Left lung (tissue), 10 donors: ENCODE results near the gene GPC3. TPM values are rescaled to one million over a fixed set of nuclear protein-coding genes. Genes with fewer than 3 reads are reported as not detected.

Source experiments
- ATAC-seq: fragments of 200-7000 bp; cut with Tn5 transposase; one replicate; pipeline ENCODE4 v1.9.1; 2020; ENCODE audit warnings: moderate library complexity
- DNase-seq, 4 donors: peaks; one replicate each; pipeline ENCODE4 v3.0.0-alpha.2; 2013 to 2020
- H3K27ac ChIP-seq, 2 donors: fragments of 200-600 bp; sonication (generic) in 1 of 2; one replicate each; pipeline versions ENCODE4 v1.5.0 to v1.8.0; 2020 to 2021
- H3K27me3 ChIP-seq, 2 donors: fragments of 200-600 bp; sonication (generic) in 1 of 2; one replicate each; pipeline versions ENCODE4 v1.5.0 to v1.8.0; 2020 to 2021
- H3K36me3 ChIP-seq, 2 donors: fragments of 200-600 bp; sonication (generic) in 1 of 2; one replicate each; pipeline versions ENCODE4 v1.5.0 to v1.8.0; 2020 to 2021
- H3K4me1 ChIP-seq, 2 donors: fragments of 200-600 bp; one replicate each; pipeline ENCODE4 v1.8.0; 2021
- H3K4me3 ChIP-seq, 2 donors: fragments of 200-600 bp; sonication (generic) in 1 of 2; one replicate each; pipeline versions ENCODE4 v1.5.0 to v1.8.0; 2020 to 2021; ENCODE audit warnings: mild to moderate bottlenecking in 1 of 2
- H3K9me3 ChIP-seq, 2 donors: fragments of 200-600 bp; sonication (generic) in 1 of 2; one replicate each; pipeline versions ENCODE4 v1.5.0 to v1.8.0; 2020 to 2021
- intact Hi-C, 2 donors: fragments of 100-400 bp; cut with DNase I; formaldehyde crosslinking; loops; one replicate each; pipeline versions ENCODE4 v1.11.2 to v1.14.2; 2022
- polyA plus RNA-seq, 6 donors: library from polyadenylated mRNA; unstranded; fragments of 120-200 nt; gene quantifications; one replicate each; pipeline ENCODE4 v1.2.1, GENCODE V29; 2013; ENCODE audit not compliant: insufficient read length in 6 of 6
- total RNA-seq, 2 donors: library from RNA; stranded (reverse); fragmentation: NEBNext Ultra II Directional; extraction: Animal tissue kit (Norgen Biotek cat#: 25700); gene quantifications; one replicate each; pipeline ENCODE4 v1.2.1, GENCODE V29; 2021
- TF ChIP-seq, protein P1 (sequence below), 2 donors: fragments of 200-600 bp; sonication (generic) in 1 of 2; IDR thresholded peaks; one replicate each; pipeline versions ENCODE4 v1.5.0 to v1.8.0; 2021; ENCODE audit warnings: antibody characterized with exemption in 2 of 2
- donor health status: DM: no; HTN: yes; CAD: no.
- donor health status: DM: no; HTN: no; CAD: no.

Gene GPC3
- total and polyA plus RNA-seq, 8 donors, result 42.1 to 581 (median 448) TPM

GRCh38 chrX:133538148-133538547, 447.2 kb downstream of the GPC3 start:
- Histone ChIP-seq H3K9me3 (no peaks in the 10 kb centered on the region), H3K4me1 (no peaks in the 10 kb centered on the region), H3K27ac (no peak overlapping the region), H3K36me3 (no peaks in the 10 kb centered on the region), H3K27me3 (no peaks in the 10 kb centered on the region), H3K4me3 (no peak overlapping the region)
- no peak for ATAC-seq
- DNase-seq, result no peak
- intact Hi-C loops, result no loop called here
- TF ChIP-seq, protein P1, sequence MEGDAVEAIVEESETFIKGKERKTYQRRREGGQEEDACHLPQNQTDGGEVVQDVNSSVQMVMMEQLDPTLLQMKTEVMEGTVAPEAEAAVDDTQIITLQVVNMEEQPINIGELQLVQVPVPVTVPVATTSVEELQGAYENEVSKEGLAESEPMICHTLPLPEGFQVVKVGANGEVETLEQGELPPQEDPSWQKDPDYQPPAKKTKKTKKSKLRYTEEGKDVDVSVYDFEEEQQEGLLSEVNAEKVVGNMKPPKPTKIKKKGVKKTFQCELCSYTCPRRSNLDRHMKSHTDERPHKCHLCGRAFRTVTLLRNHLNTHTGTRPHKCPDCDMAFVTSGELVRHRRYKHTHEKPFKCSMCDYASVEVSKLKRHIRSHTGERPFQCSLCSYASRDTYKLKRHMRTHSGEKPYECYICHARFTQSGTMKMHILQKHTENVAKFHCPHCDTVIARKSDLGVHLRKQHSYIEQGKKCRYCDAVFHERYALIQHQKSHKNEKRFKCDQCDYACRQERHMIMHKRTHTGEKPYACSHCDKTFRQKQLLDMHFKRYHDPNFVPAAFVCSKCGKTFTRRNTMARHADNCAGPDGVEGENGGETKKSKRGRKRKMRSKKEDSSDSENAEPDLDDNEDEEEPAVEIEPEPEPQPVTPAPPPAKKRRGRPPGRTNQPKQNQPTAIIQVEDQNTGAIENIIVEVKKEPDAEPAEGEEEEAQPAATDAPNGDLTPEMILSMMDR (IDR thresholded peaks at IDR 0.05), result no peak

DNA sequence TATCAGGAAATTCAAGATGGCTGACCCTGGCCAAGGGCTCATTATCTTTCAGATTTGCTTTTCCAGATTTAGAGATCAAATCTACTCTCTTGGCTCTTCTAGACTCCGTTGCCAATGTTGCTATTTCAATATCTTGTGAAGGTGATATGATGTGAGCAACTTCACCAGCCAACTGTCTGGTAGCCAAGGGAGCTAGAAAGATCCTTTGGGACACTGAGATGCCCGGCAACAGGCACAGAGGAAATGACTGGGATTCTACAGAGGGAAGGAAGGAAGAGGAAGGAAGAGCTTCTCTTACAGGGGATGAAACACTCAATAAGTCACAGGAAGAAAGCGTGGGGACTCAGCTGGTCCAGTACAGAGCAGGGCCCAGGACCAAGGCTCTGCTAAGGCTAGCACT, 448.3 kb downstream of the GPC3 start:
- Histone ChIP-seq H3K4me1 (no peaks in the 10 kb centered on the region), H3K27ac (no peak overlapping the region), H3K9me3 (no peaks in the 10 kb centered on the region), H3K27me3 (no peaks in the 10 kb centered on the region), H3K4me3 (no peak overlapping the region), H3K36me3 (no peaks in the 10 kb centered on the region)
- ATAC-seq (no peak), DNase-seq (no peak)
- TF ChIP-seq, protein P1 (IDR thresholded peaks at IDR 0.05), result no peak
- intact Hi-C loops, result no loop called here

DNA sequence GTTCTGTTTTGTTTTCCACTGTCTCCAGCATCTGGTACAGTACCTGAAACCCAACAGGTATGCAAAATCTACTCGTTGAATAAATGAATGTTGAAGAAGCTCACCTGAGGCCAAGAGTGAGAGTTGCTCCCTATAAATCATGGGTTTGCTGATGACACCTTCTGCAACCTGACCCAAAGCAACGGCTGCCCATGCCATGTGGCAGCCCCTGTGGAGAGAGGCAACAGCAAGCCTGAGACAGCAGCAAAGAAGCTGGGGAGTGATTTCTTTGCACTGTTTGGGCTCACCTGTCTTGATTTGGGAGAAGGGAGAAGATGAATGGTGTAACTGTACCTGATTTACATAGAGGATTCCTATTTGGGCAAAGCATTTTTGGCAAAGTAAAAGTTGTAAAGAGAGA, 450.3 kb downstream of the GPC3 start:
- ATAC-seq (no peak), DNase-seq (no peak)
- H3K27ac ChIP-seq, result no peak overlapping the region
- no peaks in the 10 kb centered on the region for H3K36me3 ChIP-seq
- TF ChIP-seq, protein P1 (IDR thresholded peaks at IDR 0.05), result no peak
- H3K4me3 ChIP-seq, result no peak overlapping the region
- H3K27me3 ChIP-seq, result no peaks in the 10 kb centered on the region
- H3K9me3 ChIP-seq, result no peaks in the 10 kb centered on the region
- H3K4me1 ChIP-seq, result no peaks in the 10 kb centered on the region
- intact Hi-C loops, result no loop called here

- no peak overlapping the region for H3K27ac ChIP-seq
- no peak overlapping the region for H3K4me3 ChIP-seq
- ATAC-seq (no peak), DNase-seq (no peak)
- H3K9me3 ChIP-seq, result no peaks in the 10 kb centered on the region
- TF ChIP-seq, protein P1 (IDR thresholded peaks at IDR 0.05), result no peak
- no peaks in the 10 kb centered on the region for H3K36me3 ChIP-seq
- H3K27me3 ChIP-seq, result no peaks in the 10 kb centered on the region
- no peaks in the 10 kb centered on the region for H3K4me1 ChIP-seq
- intact Hi-C loops, result no loop called here
Observed at GRCh38 chrX:133534172-133534571, 451.2 kb downstream of the GPC3 start.

GRCh38 chrX:133533249-133533648, 452.1 kb downstream of the GPC3 start:
- TF ChIP-seq, protein P1 (IDR thresholded peaks at IDR 0.05), result no peak

More at GRCh38 chrX:133533249-133533648, 452.1 kb downstream of the GPC3 start:
- Histone ChIP-seq H3K27ac (no peak overlapping the region), H3K9me3 (no peaks in the 10 kb centered on the region), H3K4me3 (no peak overlapping the region), H3K36me3 (no peaks in the 10 kb centered on the region), H3K27me3 (no peaks in the 10 kb centered on the region), H3K4me1 (no peaks in the 10 kb centered on the region)
- intact Hi-C loops, result no loop called here
- ATAC-seq (no peak), DNase-seq (no peak)
